Measurements from ENCODE around the gene NCAPH2. TPM values are rescaled to one million over a fixed set of nuclear protein-coding genes. Genes with fewer than 3 reads are reported as not detected.

The NCAPH2 gene
- total and polyA plus RNA-seq, 9 of the 15 experiments (the other 6 are each of a cell fraction or from before 2014, with no cell fraction given), result 3.6 to 88.6 (median 32.4) TPM

- TF ChIP-seq AFF4 (CRISPR knock-in tag; IDR thresholded peaks at IDR 0.05) (no peak), ZNF57 (CRISPR knock-in tag; IDR thresholded peaks at IDR 0.05) (no peak), ARID3B (CRISPR knock-in tag; IDR thresholded peaks at IDR 0.05; ENCODE audit: borderline replicate concordance) (no peak), ZFX (CRISPR knock-in tag; IDR thresholded peaks at IDR 0.05) (peak; percentile 46), USF2 (CRISPR knock-in tag; IDR thresholded peaks at IDR 0.05) (no peak), ZNF311 (CRISPR knock-in tag; IDR thresholded peaks at IDR 0.05) (no peak), NFIX (CRISPR knock-in tag; IDR thresholded peaks at IDR 0.05; ENCODE audit: low read depth) (no peak), HNRNPUL1 (IDR thresholded peaks at IDR 0.05; ENCODE audit: low read length) (no peak), MEIS2 (IDR thresholded peaks at IDR 0.05; ENCODE audit: partially characterized antibody) (peak; percentile 71), PKNOX1 (IDR thresholded peaks at IDR 0.05) (no peak), ZNF347 (CRISPR knock-in tag; IDR thresholded peaks at IDR 0.05; ENCODE audit: low read depth) (no peak), SP1 (CRISPR knock-in tag; IDR thresholded peaks at IDR 0.05) (peak; percentile 49), TBP (optimal IDR thresholded peaks at IDR 0.05; ENCODE audit: low read depth, low read length) (peak; percentile 30), CC2D1A (IDR thresholded peaks at IDR 0.05) (no peak), MTF1 (CRISPR knock-in tag; IDR thresholded peaks at IDR 0.05; ENCODE audit: borderline replicate concordance) (no peak), SMAD1 (IDR thresholded peaks at IDR 0.05; ENCODE audit: low read depth, low read length, partially characterized antibody) (no peak), YBX1 (IDR thresholded peaks at IDR 0.05) (no peak)
Observed at GRCh38 chr22:50474710-50475651, 33.0 kb upstream of the NCAPH2 start, which contains the start of gene SBF1 (continued).
